IPS-18c (cell line): ENCODE data around the gene RAB4A.
"Not testable (repeated sequence)": the region's sequence is repeated elsewhere in the genome, so short reads cannot be mapped to it uniquely, and the experiment has no call there.

ENCODE experiments used
- H3K4me3 ChIP-seq: 2 replicates; pipeline ENCODE4 v1.7.0; 2013; ENCODE audit warnings: low read depth, mild to moderate bottlenecking, low read length, moderate library complexity; ENCODE audit not compliant: insufficient read depth
- H3K9me3 ChIP-seq: one replicate; pipeline ENCODE4 v1.6.1; 2013; ENCODE audit warnings: mild to moderate bottlenecking, low read length, moderate library complexity; ENCODE audit not compliant: control insufficient read depth, insufficient read depth

The RAB4A gene

GRCh38 chr1:229282295-229282823 is 11.4 kb downstream of the RAB4A start:
- Histone ChIP-seq H3K9me3 (no peaks in the 10 kb centered on the region), H3K4me3 (no peak overlapping the region)

- Histone ChIP-seq H3K9me3 (no peaks in the 10 kb centered on the region), H3K4me3 (no peak overlapping the region)
Measured at GRCh38 chr1:229283183-229283611, 12.3 kb downstream of the RAB4A start.

GRCh38 chr1:229284887-229285286 is 14.0 kb downstream of the RAB4A start:
- H3K4me3 ChIP-seq, result no peak overlapping the region
- H3K9me3 ChIP-seq, result no peaks in the 10 kb centered on the region

GRCh38 chr1:229285440-229285839 is 14.5 kb downstream of the RAB4A start:
- no peak overlapping the region for H3K4me3 ChIP-seq
- H3K9me3 ChIP-seq, result no peaks in the 10 kb centered on the region

GRCh38 chr1:229286099-229286766 is 15.3 kb downstream of the RAB4A start:
- Histone ChIP-seq H3K9me3 (no peaks in the 10 kb centered on the region), H3K4me3 (no peak overlapping the region)

GRCh38 chr1:229287267-229287666 is 16.4 kb downstream of the RAB4A start:
- Histone ChIP-seq H3K9me3 (no peaks in the 10 kb centered on the region), H3K4me3 (no peak overlapping the region)

GRCh38 chr1:229288516-229288915 is 17.6 kb downstream of the RAB4A start:
- no peaks in the 10 kb centered on the region for H3K9me3 ChIP-seq
- H3K4me3 ChIP-seq, result no peak overlapping the region

- H3K4me3 ChIP-seq, H3K9me3 ChIP-seq: not testable (repeated sequence)
Measured at GRCh38 chr1:229291686-229292085, 20.8 kb downstream of the RAB4A start.

GRCh38 chr1:229293528-229294204 is 22.8 kb downstream of the RAB4A start:
- Histone ChIP-seq H3K9me3 (no peaks in the 10 kb centered on the region), H3K4me3 (no peak overlapping the region)

- Histone ChIP-seq H3K9me3 (no peaks in the 10 kb centered on the region), H3K4me3 (no peak overlapping the region)
Measured at GRCh38 chr1:229295745-229296144, 24.8 kb downstream of the RAB4A start.

- Histone ChIP-seq H3K9me3 (no peaks in the 10 kb centered on the region), H3K4me3 (no peak overlapping the region)
Measured at GRCh38 chr1:229296541-229296941, 25.6 kb downstream of the RAB4A start.

GRCh38 chr1:229297746-229298145 is 26.8 kb downstream of the RAB4A start:
- no peaks in the 10 kb centered on the region for H3K9me3 ChIP-seq
- H3K4me3 ChIP-seq, result no peak overlapping the region

GRCh38 chr1:229298420-229298819 is 27.5 kb downstream of the RAB4A start:
- Histone ChIP-seq H3K9me3 (no peaks in the 10 kb centered on the region), H3K4me3 (no peak overlapping the region)

GRCh38 chr1:229298887-229299503 is 28.1 kb downstream of the RAB4A start:
- no peaks in the 10 kb centered on the region for H3K9me3 ChIP-seq
- no peak overlapping the region for H3K4me3 ChIP-seq

- H3K9me3 ChIP-seq, result no peaks in the 10 kb centered on the region
Measured at GRCh38 chr1:229300099-229300757, 29.3 kb downstream of the RAB4A start.

GRCh38 chr1:229302740-229303139 is 31.8 kb downstream of the RAB4A start:
- Histone ChIP-seq H3K4me3 (no peak overlapping the region), H3K9me3 (no peaks in the 10 kb centered on the region)

More at GRCh38 chr1:229300099-229300757, 29.3 kb downstream of the RAB4A start:
- no peak overlapping the region for H3K4me3 ChIP-seq

- Histone ChIP-seq H3K9me3 (no peaks in the 10 kb centered on the region), H3K4me3 (no peak overlapping the region)
Measured at GRCh38 chr1:229303855-229304254, 32.9 kb downstream of the RAB4A start.
